Activated CD8-positive, alpha-beta memory T cell treated with anti-CD3 and anti-CD28 coated beads for 48 hours (primary cell): ENCODE measurements around the gene STXBP6.
"Not testable (repeated sequence)": the region's sequence is repeated elsewhere in the genome, so short reads cannot be mapped to it uniquely, and the experiment has no call there.

Experiments
- DNase-seq, 3 experiments: peaks; one replicate each; pipeline ENCODE4 v3.0.0-alpha.2; 2020; ENCODE audit warnings: low read depth in 2 of 3, low spot score in 2 of 3

Gene STXBP6

DNA sequence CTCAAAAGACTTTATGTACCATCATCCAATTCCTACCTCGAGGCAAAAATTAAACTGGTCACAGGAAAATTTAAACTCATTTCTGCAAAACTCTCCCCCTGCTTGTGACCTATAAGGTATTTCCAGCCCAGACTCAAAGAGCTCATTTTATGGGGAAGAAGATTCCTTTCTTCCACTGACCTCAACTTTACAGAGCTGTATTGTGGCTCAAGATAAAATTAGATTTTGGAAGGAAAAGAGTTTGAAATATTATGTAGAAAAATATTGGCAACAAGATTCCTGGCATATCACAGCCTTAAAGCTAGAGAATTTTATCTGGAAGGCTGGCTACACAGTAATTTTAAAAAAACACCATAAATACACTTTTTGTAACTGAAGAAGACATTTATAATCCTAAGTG lies 91.7 kb downstream of the STXBP6 start:
- no peak for DNase-seq

DNA sequence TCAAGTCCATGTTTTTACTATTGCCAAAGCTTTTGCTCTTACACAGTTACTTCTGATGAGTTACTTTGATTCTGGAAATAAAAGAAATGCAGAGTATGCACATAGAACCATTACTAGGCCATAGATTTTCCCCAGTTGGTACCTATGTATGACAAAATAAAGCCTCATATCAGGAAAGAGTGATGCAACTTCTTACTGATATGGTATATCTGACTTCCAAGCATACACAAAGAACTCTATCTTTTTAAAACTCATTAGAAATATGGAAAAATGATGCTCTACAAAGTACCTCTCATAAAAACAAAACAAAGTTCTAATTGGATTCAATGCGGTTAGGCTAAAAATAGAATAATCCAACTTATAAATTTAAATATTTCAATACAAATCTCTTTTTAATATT lies 92.1 kb downstream of the STXBP6 start:
- DNase-seq = no peak

DNA sequence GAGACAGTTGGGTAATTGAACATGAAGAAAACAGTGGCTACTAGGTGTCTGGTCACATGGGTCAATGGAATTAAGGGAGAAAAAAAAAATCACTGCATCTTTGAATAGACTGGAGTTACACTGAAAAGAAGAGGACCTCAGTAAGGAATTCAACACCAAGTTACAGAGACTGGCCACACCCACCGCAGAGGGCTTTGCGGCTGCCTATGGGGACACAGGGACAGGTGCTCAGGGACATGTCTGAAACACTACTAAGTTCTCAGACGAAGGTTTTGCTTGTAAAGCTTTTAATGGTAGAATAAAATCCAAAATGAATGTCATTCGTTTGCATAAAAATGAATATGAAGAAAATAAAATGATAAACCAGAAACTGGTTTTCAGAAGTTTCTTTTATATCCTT lies 93.8 kb downstream of the STXBP6 start:
- no peak for DNase-seq

DNA sequence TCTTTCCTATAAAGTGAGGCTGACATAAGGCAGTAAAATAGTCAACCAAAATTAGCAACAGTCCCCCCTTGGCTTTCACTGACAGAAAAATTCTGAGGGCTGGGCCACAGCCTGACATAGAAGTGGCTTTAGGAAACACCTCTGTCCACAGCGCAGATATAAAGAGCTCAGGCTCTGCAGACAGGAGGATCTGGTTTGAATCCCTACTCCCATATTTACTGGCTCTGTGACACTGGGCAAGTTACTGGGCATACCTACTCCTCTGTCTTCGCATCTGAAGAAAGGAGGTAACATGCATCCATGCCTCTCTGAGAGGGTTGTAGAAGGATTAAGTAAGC lies 95.3 kb downstream of the STXBP6 start:
- DNase-seq = no peak

DNA sequence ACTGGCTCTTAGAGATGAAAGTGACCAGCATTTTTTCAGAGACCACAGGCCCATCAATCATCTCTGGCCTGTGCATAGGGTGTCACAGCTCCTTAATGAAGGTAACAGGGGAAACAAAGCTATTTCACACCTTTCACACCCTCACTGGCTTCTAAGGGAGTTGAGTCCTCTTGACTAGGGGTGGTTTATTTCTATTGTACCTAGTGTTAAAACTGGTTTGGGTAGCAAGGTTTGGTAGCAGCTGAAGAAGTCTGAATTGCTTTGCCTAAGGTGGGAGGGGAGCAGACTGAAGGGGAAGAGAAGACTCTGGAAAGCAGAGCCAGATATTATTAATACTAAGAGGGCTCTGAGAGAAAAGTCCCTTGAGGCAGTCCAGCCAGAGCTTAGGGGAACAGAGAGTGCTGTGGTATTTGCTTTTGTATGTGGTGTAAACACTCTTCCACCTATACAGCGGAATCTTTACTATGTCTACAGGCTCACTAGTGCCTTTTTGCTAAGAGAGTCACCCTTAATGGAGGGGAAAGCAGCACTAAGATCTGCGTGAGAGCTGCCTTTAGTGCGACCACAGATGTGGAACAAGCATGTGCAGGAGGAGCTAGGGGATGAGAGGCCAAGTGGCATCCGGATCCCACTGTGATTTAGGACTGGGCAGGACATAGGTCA lies 95.8 kb downstream of the STXBP6 start:
- DNase-seq = no peak

DNA sequence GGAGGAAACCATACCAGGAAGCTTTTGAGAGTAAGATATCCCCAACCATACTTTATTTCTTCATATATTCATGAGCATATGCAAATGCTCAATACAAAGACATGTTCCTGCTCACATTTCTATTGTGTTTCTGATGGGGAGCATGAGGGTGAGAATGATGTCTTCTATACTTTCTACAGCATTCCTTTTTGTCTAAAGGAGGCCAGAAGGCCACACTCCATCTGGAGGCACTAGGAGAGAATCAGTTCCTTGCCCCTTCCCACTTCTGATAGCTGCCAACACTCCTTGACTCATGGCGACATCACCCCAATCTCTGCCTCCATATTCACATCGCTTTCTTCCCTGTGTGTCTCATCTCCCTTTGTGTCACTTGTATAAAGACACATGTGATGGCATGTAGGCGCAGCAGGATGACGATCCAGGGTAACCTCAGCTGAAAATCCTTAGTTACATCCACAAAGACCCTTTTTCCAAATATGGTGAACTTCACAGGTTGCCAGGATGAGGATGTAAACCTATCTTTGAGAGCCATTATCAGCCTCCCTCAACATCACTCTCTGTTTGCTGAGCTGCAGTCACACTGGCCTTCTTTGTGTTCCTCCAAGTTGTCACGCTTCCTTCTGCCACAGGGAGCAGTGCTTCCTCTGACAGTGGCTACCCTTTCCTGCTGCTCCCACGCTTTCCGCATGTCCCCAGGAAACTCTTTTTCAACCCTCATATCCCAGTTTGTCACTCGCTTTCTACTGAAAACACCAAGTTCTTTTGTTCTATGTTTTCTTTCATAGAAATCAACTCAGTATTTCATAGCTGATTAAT lies 96.9 kb downstream of the STXBP6 start:
- DNase-seq = no peak

DNA sequence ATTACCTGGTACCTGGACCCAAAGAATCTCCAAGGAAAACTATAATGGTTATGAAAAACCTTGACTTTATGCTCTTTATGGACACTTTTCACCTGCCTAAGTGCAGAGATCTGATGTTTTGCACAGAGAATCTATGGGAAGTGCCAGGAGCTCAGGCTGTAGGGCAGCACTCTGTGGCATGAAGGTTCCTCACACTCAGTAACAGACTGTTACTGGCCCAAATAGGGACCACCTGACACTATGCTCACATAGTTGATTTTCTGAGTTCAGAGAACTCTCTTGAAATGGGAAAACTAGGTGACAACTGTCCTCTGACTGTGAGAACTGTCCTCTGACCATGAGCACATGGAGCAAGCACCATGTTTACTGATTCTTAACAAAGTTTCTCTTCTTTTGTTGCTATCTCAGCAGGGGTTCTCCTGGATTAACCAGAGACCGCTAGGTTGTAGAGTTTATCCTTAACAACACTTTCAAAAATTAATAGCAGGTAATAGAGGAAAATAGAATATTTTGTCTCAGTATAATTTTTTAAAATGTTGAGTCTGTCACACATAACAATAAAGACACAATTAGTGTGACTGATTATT lies 101.6 kb downstream of the STXBP6 start:
- DNase-seq = no peak

DNA sequence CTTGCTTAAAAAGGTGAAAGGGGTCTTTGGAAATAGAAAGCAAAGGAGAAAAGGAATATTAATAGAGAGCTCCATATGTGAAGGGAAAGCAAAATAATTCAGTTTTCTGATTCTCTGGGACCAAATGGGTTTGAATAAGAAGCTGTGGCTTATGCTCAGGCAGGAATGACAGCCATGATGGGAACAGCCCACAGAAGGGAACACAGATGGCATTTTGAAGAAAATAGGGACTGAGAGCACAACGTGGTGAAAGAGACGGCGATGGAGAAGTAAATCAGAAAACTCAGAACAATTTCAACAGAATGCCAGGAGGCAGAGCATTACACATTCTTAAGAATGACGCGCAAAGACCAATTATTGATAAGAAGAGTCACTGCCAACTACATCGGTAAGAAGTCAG lies 102.8 kb downstream of the STXBP6 start:
- no peak for DNase-seq

- no peak for DNase-seq
These were observed 105.1 kb downstream of the STXBP6 start for GRCh38 chr14:24944800-24945199.

GRCh38 chr14:24943024-24943423 lies 106.9 kb downstream of the STXBP6 start:
- no peak for DNase-seq

DNA sequence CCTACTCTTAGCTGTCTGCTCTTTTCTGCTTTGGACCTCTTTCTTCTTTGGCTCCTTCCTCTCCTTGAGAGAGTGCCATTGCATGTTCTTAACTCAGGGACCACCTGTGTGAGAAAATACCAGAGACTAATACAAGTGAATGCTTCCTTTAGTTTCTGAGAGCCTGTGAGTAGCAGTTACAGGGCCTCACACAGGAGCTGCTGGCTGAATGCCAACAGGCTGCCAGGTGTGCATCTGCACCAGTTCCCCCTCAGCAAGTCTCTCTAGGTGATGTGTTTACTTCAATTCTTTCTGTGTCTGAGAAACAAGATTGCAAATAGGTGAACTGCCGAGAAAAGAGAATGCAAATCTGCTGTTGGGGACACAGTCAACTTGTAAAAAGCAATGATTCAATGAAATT lies 108.2 kb downstream of the STXBP6 start:
- DNase-seq = no peak

DNA sequence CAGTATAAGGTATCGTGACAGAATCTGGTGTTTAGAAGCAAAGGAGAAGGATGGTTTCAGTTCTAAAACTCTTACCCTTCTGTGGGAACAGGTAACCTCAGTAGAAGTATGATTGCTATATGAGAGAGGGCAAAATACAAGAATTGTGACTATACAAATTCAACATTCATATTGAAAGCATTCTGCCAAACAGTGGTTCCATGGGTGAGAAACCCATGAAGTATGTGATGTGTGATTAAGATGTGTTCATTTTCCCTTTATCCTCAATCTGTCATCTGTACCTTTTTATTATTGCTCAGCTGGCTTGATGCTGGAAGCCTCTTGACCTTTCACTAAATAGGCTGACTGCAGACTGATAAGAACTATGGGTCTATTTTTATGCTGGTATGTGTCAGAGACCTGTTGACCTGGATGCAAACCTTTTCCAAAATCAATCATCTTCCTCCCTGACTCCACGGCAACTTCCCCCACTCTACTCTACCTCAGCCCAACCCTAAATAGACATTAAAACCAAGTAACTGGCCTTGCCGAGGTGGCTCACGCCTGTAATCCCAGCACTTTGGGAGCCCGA lies 109.6 kb downstream of the STXBP6 start:
- no peak for DNase-seq

GRCh38 chr14:24938593-24938992 lies 111.4 kb downstream of the STXBP6 start:
- no peak for DNase-seq

DNA sequence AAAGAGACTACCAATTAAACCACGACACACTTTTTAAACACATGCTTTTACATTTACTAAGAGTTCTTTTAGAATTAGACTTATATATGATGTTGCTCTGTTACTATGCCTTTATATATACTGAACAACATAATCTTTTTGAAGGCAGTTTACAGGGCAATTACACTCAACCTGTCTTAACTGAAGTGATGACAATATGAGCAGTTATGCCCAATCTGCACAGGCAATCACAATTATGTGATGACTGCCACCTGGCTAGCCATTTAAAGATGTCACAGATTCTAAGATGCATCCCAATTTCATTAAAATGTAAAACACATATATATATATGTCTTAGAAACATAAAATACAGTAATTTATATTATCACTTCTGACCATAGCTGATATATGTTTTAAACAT lies 112.6 kb downstream of the STXBP6 start:
- no peak for DNase-seq

DNA sequence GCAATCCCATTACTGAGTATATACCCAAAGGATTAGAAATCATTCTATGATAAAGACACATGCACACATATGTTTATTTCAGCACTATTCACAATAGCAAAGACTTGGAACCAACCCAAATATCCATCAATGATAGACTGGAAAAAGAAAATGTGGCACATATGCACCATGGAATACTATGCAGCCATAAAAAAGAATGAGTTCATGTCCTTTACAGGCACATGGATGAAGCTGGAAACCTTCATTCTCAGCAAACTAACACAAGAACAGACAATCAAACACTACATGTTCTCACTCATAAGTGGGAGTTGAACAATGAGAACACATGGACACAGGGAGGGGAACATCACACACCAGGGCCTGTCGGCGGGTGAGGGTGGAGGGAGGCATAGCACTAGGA lies 113.2 kb downstream of the STXBP6 start:
- DNase-seq = not testable (repeated sequence)

- DNase-seq = no peak
These were observed 114.2 kb downstream of the STXBP6 start for GRCh38 chr14:24935796-24936195.

GRCh38 chr14:24928386-24928900 lies 121.5 kb downstream of the STXBP6 start:
- no peak for DNase-seq

- DNase-seq = no peak
These were observed 122.1 kb downstream of the STXBP6 start for GRCh38 chr14:24927809-24928208.

DNA sequence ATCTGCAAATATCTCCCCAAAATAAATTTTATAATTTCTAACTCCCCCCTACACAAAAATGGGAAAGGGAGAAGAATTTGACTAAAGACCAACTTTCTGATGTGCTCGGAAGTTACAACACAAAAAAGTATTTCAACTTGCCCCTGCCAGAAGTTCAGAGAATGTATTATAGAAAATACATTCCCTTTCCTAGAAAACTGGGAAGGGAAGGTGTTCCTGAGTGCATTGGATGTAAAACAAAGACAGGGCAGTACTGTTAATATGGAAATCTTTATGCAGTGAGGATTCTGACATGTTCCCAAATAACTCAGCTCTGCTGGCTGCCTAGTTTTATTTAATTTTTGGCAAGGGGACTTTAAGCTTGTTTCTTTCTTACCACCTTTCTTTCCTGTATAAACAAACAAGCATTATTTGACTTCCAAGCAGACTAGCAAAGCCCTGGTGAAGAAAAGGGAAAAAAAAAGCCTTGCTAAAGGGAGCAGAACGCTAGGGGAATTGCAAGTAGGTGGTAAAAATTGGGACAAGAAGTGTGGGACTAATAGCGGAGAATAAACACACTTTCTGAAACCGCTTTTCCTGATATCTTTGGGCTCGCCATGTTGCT lies 124.1 kb downstream of the STXBP6 start:
- no peak for DNase-seq

DNA sequence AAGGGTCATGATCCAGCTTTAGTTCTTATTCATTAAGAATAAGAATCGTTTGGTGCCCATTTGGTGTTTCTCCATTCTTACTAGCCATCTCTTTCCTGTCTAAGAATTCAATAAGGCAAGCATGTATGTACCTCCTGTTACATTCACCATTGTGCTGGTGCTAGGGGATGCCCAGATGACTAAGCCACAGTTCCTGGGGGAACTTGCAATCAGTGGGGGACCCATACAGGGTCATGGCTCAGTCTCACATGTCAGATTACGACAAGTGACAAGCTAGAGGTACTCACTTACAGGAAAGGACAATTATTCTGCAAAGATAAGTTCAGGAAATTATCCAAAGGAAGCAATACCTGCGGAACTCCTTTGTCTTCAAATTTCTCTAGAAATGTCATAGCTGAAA lies 125.4 kb downstream of the STXBP6 start:
- DNase-seq = no peak

- DNase-seq = no peak
These were observed 128.0 kb downstream of the STXBP6 start for GRCh38 chr14:24921903-24922302.
